HepG2 (cell line): ENCODE results near the gene DDX49. TPM values are rescaled to one million over a fixed set of nuclear protein-coding genes. Genes with fewer than 3 reads are reported as not detected.
A peak's percentile ranks its signal among the peaks of the same experiment; 100 is the strongest.

ENCODE experiments used
- AHDC1 ChIP-seq: sonication (generic); formaldehyde crosslinking; IDR thresholded peaks from 2 replicates; pipeline ENCODE4 v1.5.1; 2020; ENCODE audit warnings: mild to moderate bottlenecking, missing genetic modification reagents, borderline replicate concordance
- FUBP1 ChIP-seq: sonication (generic); formaldehyde crosslinking; IDR thresholded peaks from 2 replicates; pipeline ENCODE4 v1.5.1; 2020; ENCODE audit warnings: missing genetic modification reagents, mild to moderate bottlenecking, borderline replicate concordance
- PHF8 ChIP-seq: sonication (generic); formaldehyde crosslinking; IDR thresholded peaks from 2 replicates; pipeline ENCODE4 v1.5.0; 2020; ENCODE audit warnings: missing genetic modification reagents
- WIZ ChIP-seq: sonication (generic); formaldehyde crosslinking; IDR thresholded peaks from 2 replicates; pipeline ENCODE4 v1.5.1; 2020; ENCODE audit warnings: mild to moderate bottlenecking, missing genetic modification reagents
- ZNF281 ChIP-seq: sonication (generic); formaldehyde crosslinking; IDR thresholded peaks from 2 replicates; pipeline ENCODE4 v1.4.0; 2020; ENCODE audit warnings: missing genetic modification reagents, borderline replicate concordance
- ZNF503 ChIP-seq: sonication (generic); formaldehyde crosslinking; IDR thresholded peaks from 2 replicates; pipeline ENCODE4 v1.4.0; 2020; ENCODE audit warnings: missing genetic modification reagents
- ZNF557 ChIP-seq: sonication (generic); formaldehyde crosslinking; IDR thresholded peaks from 2 replicates; pipeline ENCODE4 v1.4.0; 2020; ENCODE audit warnings: missing genetic modification reagents
- ZNF614 ChIP-seq: IDR thresholded peaks from 2 replicates; pipeline ENCODE4 v1.6.1; 2018; ENCODE audit warnings: missing biosample characterization, missing genetic modification reagents, inconsistent platforms, borderline replicate concordance
- ZNF660 ChIP-seq: sonication (generic); formaldehyde crosslinking; IDR thresholded peaks from 2 replicates; pipeline ENCODE4 v1.5.1; 2020; ENCODE audit warnings: mild to moderate bottlenecking, low read depth, missing genetic modification reagents, borderline replicate concordance
- polyA plus RNA-seq, 8 experiments: library from polyadenylated mRNA; depleted of rRNA in 3 of 8; stranded (reverse) in 7 of 8; unstranded in 1 of 8; fragments of >200 nt; fragmentation: Illumina TruSeq in 4 of 8; extraction: Trizol in 4 of 8; gene quantifications; 2 replicates each; pipeline versions ENCODE4 v1.2.1 to v1.2.3, GENCODE V29; 2011 to 2016; ENCODE audit warnings: low read depth in 4 of 8, missing spikeins in 1 of 8, mixed read lengths in 1 of 8; ENCODE audit not compliant: insufficient read depth in 1 of 8
- total RNA-seq, 5 experiments: library from RNA; depleted of rRNA; stranded (reverse); fragments of >200 nt; fragmentation: Illumina TruSeq; extraction: Trizol; gene quantifications; 2 replicates each; pipeline ENCODE4 v1.2.3, GENCODE V29; 2016; ENCODE audit warnings: low read depth in 1 of 5
- TF ChIP-seq, protein P1 (sequence below): sonication (generic); formaldehyde crosslinking; IDR thresholded peaks from 2 replicates; pipeline ENCODE4 v1.4.0; 2020; ENCODE audit warnings: missing genetic modification reagents

DDX49 gene
- total and polyA plus RNA-seq, 2 of the 13 experiments (the other 11 are each of a cell fraction or from before 2014, with no cell fraction given): 27.0 to 46.2 TPM

GRCh38 chr19:18939922-18940768, 20.6 kb downstream of the DDX49 start (continued):
- no peak for TF ChIP-seq ZNF503 (CRISPR knock-in tag)
- TF ChIP-seq PHF8 (CRISPR knock-in tag): peak; percentile 45; the same call in 1 of the 2 replicates
- TF ChIP-seq, protein P1, sequence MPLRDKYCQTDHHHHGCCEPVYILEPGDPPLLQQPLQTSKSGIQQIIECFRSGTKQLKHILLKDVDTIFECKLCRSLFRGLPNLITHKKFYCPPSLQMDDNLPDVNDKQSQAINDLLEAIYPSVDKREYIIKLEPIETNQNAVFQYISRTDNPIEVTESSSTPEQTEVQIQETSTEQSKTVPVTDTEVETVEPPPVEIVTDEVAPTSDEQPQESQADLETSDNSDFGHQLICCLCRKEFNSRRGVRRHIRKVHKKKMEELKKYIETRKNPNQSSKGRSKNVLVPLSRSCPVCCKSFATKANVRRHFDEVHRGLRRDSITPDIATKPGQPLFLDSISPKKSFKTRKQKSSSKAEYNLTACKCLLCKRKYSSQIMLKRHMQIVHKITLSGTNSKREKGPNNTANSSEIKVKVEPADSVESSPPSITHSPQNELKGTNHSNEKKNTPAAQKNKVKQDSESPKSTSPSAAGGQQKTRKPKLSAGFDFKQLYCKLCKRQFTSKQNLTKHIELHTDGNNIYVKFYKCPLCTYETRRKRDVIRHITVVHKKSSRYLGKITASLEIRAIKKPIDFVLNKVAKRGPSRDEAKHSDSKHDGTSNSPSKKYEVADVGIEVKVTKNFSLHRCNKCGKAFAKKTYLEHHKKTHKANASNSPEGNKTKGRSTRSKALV (CRISPR knock-in tag): no peak
- TF ChIP-seq ZNF557 (CRISPR knock-in tag): no peak
- no peak for TF ChIP-seq FUBP1
- TF ChIP-seq ZNF660 (CRISPR knock-in tag): no peak
- TF ChIP-seq ZNF614 (CRISPR knock-in tag): peak; percentile 18; the same call in 1 of the 2 replicates
- no peak for TF ChIP-seq WIZ (CRISPR knock-in tag)
- no peak for TF ChIP-seq AHDC1
- TF ChIP-seq ZNF281 (CRISPR knock-in tag): peak; percentile 96
